GM20000 (cell line): ENCODE data around the gene ADAMTSL4.
A peak's percentile ranks its signal among the peaks of the same experiment; 100 is the strongest.

ENCODE experiments used
- DNase-seq: peaks from one replicate; pipeline ENCODE4 v3.0.0; 2012; ENCODE audit warnings: low spot score
- TF ChIP-seq, protein P1 (sequence below): IDR thresholded peaks from 2 replicates; pipeline ENCODE4 v1.5.1; 2012; ENCODE audit warnings: mild to moderate bottlenecking, control low read depth; ENCODE audit errors: extremely low read depth, missing control alignments

ADAMTSL4 gene

DNA sequence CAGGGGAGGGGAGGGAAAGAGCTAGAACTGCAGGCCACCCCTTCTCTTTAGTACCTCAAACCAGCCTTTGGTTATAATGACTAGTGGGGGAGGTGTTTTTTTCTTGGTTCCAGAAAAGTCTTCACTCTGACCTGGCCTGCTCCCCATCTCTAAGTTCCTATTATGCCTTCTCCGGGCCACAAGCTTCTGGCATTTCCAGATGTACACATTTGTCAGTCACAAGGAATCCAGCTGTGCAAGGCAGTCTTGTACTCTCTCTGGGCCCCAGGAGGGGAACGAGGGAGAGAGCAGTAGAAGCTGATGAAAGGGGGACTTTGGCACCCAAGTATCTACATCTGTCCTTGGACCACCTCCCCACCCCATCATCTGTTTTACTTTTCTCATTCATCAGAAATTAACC lies 36.4 kb upstream of the ADAMTSL4 start:
- DNase-seq, result no peak
- TF ChIP-seq, protein P1, sequence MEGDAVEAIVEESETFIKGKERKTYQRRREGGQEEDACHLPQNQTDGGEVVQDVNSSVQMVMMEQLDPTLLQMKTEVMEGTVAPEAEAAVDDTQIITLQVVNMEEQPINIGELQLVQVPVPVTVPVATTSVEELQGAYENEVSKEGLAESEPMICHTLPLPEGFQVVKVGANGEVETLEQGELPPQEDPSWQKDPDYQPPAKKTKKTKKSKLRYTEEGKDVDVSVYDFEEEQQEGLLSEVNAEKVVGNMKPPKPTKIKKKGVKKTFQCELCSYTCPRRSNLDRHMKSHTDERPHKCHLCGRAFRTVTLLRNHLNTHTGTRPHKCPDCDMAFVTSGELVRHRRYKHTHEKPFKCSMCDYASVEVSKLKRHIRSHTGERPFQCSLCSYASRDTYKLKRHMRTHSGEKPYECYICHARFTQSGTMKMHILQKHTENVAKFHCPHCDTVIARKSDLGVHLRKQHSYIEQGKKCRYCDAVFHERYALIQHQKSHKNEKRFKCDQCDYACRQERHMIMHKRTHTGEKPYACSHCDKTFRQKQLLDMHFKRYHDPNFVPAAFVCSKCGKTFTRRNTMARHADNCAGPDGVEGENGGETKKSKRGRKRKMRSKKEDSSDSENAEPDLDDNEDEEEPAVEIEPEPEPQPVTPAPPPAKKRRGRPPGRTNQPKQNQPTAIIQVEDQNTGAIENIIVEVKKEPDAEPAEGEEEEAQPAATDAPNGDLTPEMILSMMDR, result no peak

DNA sequence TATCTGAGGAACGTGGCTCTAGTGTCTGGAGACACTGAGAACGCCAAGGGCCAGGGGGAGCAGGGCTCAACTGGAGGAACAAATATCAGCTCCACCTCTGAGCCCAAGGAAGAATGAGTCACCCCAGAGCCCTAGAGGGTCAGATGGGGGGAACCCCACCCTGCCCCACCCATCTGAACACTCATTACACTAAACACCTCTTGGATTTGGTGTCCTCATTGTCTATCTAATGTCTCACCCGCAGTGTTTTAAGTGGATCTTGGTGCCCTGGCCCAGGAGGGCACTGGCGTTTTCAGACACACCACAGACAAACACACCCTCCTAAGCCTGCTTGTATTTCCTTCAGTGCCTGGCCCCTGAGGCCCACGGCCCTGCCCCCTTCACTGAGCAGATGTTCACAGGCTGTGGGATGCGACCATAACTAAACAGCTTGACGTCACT lies 35.8 kb upstream of the ADAMTSL4 start:
- TF ChIP-seq, protein P1, result no peak
- no peak for DNase-seq

- TF ChIP-seq, protein P1, result no peak
Observed at GRCh38 chr1:150514260-150514659, 34.9 kb upstream of the ADAMTSL4 start.

GRCh38 chr1:150514913-150515327 lies 34.3 kb upstream of the ADAMTSL4 start:
- no peak for DNase-seq
- TF ChIP-seq, protein P1, result no peak

More at GRCh38 chr1:150514260-150514659, 34.9 kb upstream of the ADAMTSL4 start:
- no peak for DNase-seq

GRCh38 chr1:150515328-150516049 lies 33.7 kb upstream of the ADAMTSL4 start, which contains the start of gene FALEC:
Gene FALEC, plus strand, starts transcription at chr1:150515752.
- TF ChIP-seq, protein P1, result no peak
- DNase-seq, result peak; percentile 97

GRCh38 chr1:150516050-150516591 lies 33.1 kb upstream of the ADAMTSL4 start:
- no peak for DNase-seq
- TF ChIP-seq, protein P1, result no peak

DNA sequence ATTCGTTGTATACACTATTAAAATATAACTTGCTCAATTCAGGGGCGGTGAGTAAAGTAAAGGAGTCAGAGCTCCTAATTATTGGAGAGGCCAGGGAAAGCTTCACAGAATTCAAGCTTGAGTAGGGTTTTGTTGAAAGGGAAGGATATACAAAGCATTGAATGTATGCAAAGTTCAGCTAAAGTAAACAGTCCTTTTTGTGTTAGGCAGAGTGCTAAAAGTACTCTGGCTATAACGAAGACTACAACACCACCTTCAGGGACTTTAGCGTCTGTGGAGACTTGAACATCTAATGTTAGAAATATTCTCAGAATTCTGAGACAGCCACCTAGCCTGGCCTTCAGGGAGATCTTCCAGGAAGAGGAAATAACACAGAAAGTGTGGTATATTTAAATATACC lies 32.6 kb upstream of the ADAMTSL4 start:
- TF ChIP-seq, protein P1, result no peak
- peak; percentile 37 for DNase-seq
